ENCODE results near the gene SLC6A20. TPM values are rescaled to one million over a fixed set of nuclear protein-coding genes. Genes with fewer than 3 reads are reported as not detected.

Gene SLC6A20
- total and polyA plus RNA-seq, 2 of the 13 experiments (the other 11 are each of a cell fraction or from before 2014, with no cell fraction given): not detected

DNA sequence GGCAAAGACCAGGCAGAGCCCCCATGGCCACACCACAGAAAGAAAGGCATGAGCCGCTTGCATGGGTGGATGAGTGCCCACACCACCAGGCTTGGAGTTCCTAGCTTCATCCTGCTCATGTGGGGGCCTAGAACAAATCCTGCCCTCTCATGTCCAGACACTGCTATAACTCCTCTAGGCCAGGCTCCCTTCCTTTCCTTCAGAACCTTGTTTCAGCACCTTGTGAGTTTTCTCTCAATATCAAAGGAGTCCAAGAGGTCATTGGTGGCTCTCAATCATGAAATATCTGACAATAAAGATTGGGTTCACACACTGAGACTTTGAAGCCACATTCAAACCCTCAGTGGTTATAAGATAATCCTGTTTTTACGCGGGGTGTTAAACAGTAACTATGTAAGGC is 12.7 kb downstream of the SLC6A20 start (continued):
- no peak for TF ChIP-seq U2AF2 (IDR thresholded peaks at IDR 0.05; ENCODE audit: low read depth, low read length)
- no peak for TF ChIP-seq TCF12 (IDR thresholded peaks at IDR 0.05)
- TF ChIP-seq TCF12 (CRISPR knock-in tag; IDR thresholded peaks at IDR 0.05): no peak
- TF ChIP-seq NR3C1 (CRISPR knock-in tag; IDR thresholded peaks at IDR 0.05): no peak
- no peak for TF ChIP-seq RBFOX2 (IDR thresholded peaks at IDR 0.05; ENCODE audit: low read depth, low read length)
- no peak for TF ChIP-seq ZNF382 (CRISPR knock-in tag; IDR thresholded peaks at IDR 0.05; ENCODE audit: borderline replicate concordance)
- TF ChIP-seq RFXANK (CRISPR knock-in tag; IDR thresholded peaks at IDR 0.05): no peak
- no peak for TF ChIP-seq ZNF850 (CRISPR knock-in tag; conservative IDR thresholded peaks at IDR 0.05)

GRCh38 chr3:45782381-45782780 is 14.0 kb downstream of the SLC6A20 start:
- ATAC-seq: no peak
- 4% methylated on average over 3 of the region's 3 CpGs for WGBS (ENCODE audit: low lambda C conversion rate)
- intact Hi-C loops (cut with micrococcal nuclease; ENCODE audit: unreplicated experiment): no loop called here

More at GRCh38 chr3:45782381-45782780, 14.0 kb downstream of the SLC6A20 start:
- FAIRE-seq (no peak), DNase-seq (ENCODE audit: low spot score) (no peak)
- Histone ChIP-seq H3K4me3 (replicated peaks in 1 of 3; ENCODE audit: insufficient read depth in 1 of 3, low read depth in 2 of 3, low read length in 3 of 3) (no peak overlapping the region), H3K79me2 (ENCODE audit: insufficient read depth, low read length) (no peaks in the 10 kb centered on the region), H3K27me3 (ENCODE audit: control insufficient read depth in 1 of 2, insufficient read depth in 2 of 2, low read length in 2 of 2) (peaks cover 0 to 33% of the 10 kb centered on the region in 2 experiments; a peak in 3 of 5 replicates), H4K20me1 (ENCODE audit: insufficient read depth, low read length) (no peaks in the 10 kb centered on the region), H3K4me1 (ENCODE audit: insufficient read depth, low read length) (no peaks in the 10 kb centered on the region), H2AFZ (ENCODE audit: low read length) (no peak overlapping the region), H3K27ac (ENCODE audit: extremely low read length, insufficient read depth, low read length) (no peak overlapping the region), H3K9me3 (ENCODE audit: low read length) (no peaks in the 10 kb centered on the region), H3K36me3 (replicated peaks in 1 of 2; ENCODE audit: control insufficient read depth in 1 of 2, insufficient read depth in 2 of 2, low read length in 2 of 2) (no peaks in the 10 kb centered on the region), H3K4me2 (ENCODE audit: low read depth, low read length) (no peak overlapping the region), H3K9ac (ENCODE audit: insufficient read depth, low read depth, low read length) (no peak overlapping the region)
- CTCF ChIA-PET (ENCODE audit: low intra/inter-chr PET ratio, low total read pairs): no interaction called here
- BruUV-seq (replicated peaks): no TSS peak
- TF ChIP-seq ETS1 (CRISPR knock-in tag; IDR thresholded peaks at IDR 0.05): no peak
- no peak for TF ChIP-seq RBM39 (IDR thresholded peaks at IDR 0.05; ENCODE audit: low read depth, low read length, poor library complexity, severe bottlenecking)
- no peak for TF ChIP-seq POLR2G (IDR thresholded peaks at IDR 0.05; ENCODE audit: low read depth, low read length)
- no peak for TF ChIP-seq TRAFD1 (CRISPR knock-in tag; IDR thresholded peaks at IDR 0.05; ENCODE audit: borderline replicate concordance)
- TF ChIP-seq ZNF230 (CRISPR knock-in tag; IDR thresholded peaks at IDR 0.05): no peak
- 0 out of 2 replicates have a peak, but pooled peaks have one; percentile 36 for TF ChIP-seq FOXK2 (IDR thresholded peaks at IDR 0.05)
- in situ Hi-C loops (cut with HindIII; ENCODE audit: extremely low pct_ligation_motif_present, low pct_unique_long_range_greater_than_20kb): no loop called here
- POLR2A ChIA-PET: no interaction called here
